WERI-Rb-1 (cell line): ENCODE data around the gene CELF6.
A peak's percentile ranks its signal among the peaks of the same experiment; 100 is the strongest.

ENCODE experiments used
- DNase-seq: peaks from one replicate; pipeline ENCODE4 v3.0.0-alpha.2; 2020
- H3K27ac ChIP-seq: fragments of 250-450 bp; sonication (Bioruptor Pico); 2 replicates; pipeline ENCODE4 v1.5.1; 2020; ENCODE audit warnings: mild to moderate bottlenecking, moderate library complexity
- H3K27me3 ChIP-seq: fragments of 250-450 bp; sonication (Bioruptor Pico); 2 replicates; pipeline ENCODE4 v1.5.1; 2021; ENCODE audit warnings: mild to moderate bottlenecking, low read depth, moderate library complexity; ENCODE audit not compliant: insufficient read depth, severe bottlenecking
- H3K36me3 ChIP-seq: fragments of 250-450 bp; sonication (Bioruptor Pico); 2 replicates; pipeline ENCODE4 v1.5.1; 2020; ENCODE audit warnings: mild to moderate bottlenecking, moderate library complexity
- H3K4me3 ChIP-seq: 2 replicates; pipeline ENCODE4 v1.5.1; 2011; ENCODE audit warnings: low read depth, mild to moderate bottlenecking, control low read depth, low read length
- H3K9me3 ChIP-seq: fragments of 250-450 bp; sonication (Bioruptor Pico); 2 replicates; pipeline ENCODE4 v1.5.1; 2021; ENCODE audit warnings: mild to moderate bottlenecking, moderate library complexity; ENCODE audit not compliant: severe bottlenecking
- TF ChIP-seq, protein P1 (sequence below): IDR thresholded peaks from 2 replicates; pipeline ENCODE4 v1.5.1; 2011; ENCODE audit warnings: low read depth, mild to moderate bottlenecking, control low read depth, inconsistent platforms, low read length

CELF6 gene

DNA sequence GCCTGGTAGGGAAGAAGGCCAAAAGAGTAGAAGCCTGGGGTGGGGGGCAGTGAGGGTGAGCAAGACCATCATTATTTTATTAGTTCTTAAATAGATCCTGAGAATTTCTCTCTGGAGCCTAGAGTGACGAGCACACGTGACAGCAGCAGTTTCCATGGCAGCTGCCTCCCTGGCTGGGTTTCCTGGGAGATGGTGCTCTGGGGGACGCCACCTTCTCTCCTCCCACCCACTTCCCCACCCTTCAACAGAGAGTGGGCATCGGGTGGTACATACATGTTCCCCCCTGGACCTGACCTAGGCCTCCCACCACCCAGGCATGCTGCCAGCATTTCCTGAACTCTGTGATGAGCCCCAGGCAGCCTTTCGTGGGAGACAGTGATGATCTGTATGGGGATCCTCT, 12.9 kb downstream of the CELF6 start:
- Histone ChIP-seq H3K27ac (no peak overlapping the region), H3K36me3 (no peaks in the 10 kb centered on the region; the same call in 1 of the 2 replicates), H3K9me3 (no peaks in the 10 kb centered on the region), H3K4me3 (no peak overlapping the region), H3K27me3 (no peaks in the 10 kb centered on the region)
- TF ChIP-seq, protein P1, sequence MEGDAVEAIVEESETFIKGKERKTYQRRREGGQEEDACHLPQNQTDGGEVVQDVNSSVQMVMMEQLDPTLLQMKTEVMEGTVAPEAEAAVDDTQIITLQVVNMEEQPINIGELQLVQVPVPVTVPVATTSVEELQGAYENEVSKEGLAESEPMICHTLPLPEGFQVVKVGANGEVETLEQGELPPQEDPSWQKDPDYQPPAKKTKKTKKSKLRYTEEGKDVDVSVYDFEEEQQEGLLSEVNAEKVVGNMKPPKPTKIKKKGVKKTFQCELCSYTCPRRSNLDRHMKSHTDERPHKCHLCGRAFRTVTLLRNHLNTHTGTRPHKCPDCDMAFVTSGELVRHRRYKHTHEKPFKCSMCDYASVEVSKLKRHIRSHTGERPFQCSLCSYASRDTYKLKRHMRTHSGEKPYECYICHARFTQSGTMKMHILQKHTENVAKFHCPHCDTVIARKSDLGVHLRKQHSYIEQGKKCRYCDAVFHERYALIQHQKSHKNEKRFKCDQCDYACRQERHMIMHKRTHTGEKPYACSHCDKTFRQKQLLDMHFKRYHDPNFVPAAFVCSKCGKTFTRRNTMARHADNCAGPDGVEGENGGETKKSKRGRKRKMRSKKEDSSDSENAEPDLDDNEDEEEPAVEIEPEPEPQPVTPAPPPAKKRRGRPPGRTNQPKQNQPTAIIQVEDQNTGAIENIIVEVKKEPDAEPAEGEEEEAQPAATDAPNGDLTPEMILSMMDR, result no peak
- DNase-seq, result no peak

DNA sequence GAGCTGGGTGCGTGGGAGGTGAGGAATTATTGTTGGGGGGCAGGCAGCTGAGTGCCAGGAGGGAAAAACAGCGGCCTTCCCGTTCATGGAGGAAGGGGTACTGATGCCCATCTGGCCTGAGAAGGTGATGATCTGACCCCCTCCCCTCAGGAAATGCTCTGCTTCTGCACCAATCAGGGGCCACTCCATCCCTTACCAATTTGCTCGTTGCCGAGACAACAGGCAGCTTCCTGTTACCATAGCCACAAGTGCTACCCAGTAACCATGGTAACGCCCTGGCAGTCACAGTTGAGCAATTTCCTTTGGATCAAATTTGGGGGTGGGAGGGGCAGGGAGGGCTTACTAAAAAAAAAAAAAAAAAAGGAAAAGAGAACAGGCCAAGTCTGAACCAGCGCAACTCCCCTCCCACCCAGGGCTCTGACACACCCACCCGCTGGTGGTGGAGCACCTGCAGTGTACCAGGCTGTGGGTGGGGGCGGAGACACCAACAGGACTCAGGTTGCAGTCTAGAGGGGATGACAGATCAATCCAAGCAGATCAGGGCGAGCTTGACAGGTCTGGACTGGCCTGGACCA, 13.7 kb downstream of the CELF6 start:
- TF ChIP-seq, protein P1, result no peak
- Histone ChIP-seq H3K4me3 (no peak overlapping the region), H3K27me3 (no peaks in the 10 kb centered on the region), H3K36me3 (no peaks in the 10 kb centered on the region; the same call in none of the 2 replicates), H3K27ac (no peak overlapping the region), H3K9me3 (no peaks in the 10 kb centered on the region)
- peak; percentile 24 for DNase-seq

DNA sequence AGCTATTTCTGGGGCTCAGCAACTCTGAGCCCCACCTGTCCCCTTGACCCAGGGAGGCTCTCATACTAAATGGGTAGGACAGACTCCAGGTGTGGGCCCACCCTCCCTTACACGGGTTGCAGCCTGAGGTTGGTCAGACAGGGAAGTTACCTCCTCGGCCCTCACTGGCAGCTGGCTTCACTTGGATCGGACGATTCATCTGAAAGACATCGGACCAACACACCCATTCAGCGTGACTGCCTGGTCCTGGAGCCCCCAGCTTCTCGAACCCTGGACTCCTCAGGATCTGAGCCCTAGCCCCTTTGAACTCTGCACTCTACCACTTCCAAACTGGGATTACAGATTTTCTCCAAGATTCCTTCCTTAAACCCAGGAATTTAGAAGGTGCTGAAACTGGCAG, 15.4 kb downstream of the CELF6 start:
- Histone ChIP-seq H3K27ac (no peak overlapping the region), H3K36me3 (no peaks in the 10 kb centered on the region; the same call in none of the 2 replicates), H3K27me3 (no peaks in the 10 kb centered on the region), H3K9me3 (no peaks in the 10 kb centered on the region), H3K4me3 (no peak overlapping the region)
- no peak for DNase-seq
- TF ChIP-seq, protein P1, result no peak

DNA sequence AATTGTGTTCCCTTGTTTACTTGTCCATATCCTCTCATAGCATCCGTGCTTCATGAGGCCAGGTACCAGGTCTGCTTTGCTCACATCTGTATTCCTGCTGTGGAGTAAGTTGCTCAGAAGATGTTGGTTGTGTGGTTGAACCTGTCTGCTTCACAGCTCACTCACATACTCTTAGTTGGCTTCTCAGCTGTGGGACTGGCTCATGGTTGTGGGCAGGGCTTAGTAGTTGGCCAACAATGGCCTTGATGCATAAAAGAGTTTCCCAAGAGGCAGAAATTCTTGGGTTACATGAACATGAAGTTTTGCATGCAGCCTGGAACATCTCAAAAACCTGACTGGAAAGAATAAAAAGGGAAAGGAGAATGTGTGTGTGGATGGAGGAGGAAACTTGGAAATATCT, 17.0 kb downstream of the CELF6 start:
- Histone ChIP-seq H3K27ac (no peak overlapping the region), H3K4me3 (no peak overlapping the region), H3K36me3 (no peaks in the 10 kb centered on the region; the same call in none of the 2 replicates), H3K9me3 (no peaks in the 10 kb centered on the region), H3K27me3 (no peaks in the 10 kb centered on the region)
- no peak for DNase-seq
- TF ChIP-seq, protein P1, result no peak

DNA sequence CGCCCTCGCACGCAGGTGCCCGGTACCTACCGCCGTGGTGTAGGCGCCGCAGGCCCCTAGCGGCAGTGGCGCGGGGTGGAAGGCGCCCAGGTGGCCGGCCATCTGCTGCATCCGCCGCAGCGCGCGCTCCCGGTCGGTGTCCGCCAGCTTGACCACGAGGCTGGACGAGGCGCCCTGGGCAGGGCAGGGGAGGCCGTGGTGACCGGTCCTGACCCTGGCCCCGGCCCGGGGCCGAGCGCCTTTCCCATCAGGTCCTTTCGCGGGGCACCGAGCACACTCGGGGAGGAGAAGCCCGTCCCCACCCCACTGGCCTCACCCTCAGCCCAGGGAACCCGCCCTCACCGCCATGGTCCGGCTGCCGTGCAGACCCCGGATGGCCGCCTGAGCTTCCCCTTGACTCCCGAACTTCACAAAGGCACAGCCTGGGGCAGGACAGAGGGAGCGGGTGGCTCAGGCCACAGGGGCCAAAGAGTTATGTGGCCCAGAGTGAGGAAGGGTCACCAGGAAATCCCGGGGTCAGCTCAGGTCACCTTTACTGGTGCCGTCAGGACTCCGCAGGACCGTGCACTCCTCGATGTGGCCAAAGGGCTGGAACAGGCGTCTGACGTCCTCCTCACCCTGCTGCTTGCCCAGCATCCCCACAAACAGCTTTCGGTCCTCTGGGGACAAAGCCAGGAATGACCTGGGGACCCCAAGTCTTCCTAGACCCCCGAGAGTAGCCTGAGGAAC, 30.2 kb downstream of the CELF6 start:
- no peak for DNase-seq
- Histone ChIP-seq H3K27me3 (no peaks in the 10 kb centered on the region), H3K36me3 (peaks cover 3% of the 10 kb centered on the region; the same call in 1 of the 2 replicates), H3K4me3 (no peak overlapping the region), H3K27ac (no peak overlapping the region), H3K9me3 (no peaks in the 10 kb centered on the region)
- TF ChIP-seq, protein P1, result no peak
